Activated CD8-positive, alpha-beta memory T cell treated with anti-CD3 and anti-CD28 coated beads, Interleukin-2, amount 50 U/mL, for 1 hour (primary cell): Measurements from ENCODE around the gene TSPAN33.

ENCODE experiments used
- DNase-seq: peaks from one replicate; pipeline ENCODE4 v3.0.0-alpha.2; 2020; ENCODE audit errors: extremely low read depth

Gene TSPAN33

DNA sequence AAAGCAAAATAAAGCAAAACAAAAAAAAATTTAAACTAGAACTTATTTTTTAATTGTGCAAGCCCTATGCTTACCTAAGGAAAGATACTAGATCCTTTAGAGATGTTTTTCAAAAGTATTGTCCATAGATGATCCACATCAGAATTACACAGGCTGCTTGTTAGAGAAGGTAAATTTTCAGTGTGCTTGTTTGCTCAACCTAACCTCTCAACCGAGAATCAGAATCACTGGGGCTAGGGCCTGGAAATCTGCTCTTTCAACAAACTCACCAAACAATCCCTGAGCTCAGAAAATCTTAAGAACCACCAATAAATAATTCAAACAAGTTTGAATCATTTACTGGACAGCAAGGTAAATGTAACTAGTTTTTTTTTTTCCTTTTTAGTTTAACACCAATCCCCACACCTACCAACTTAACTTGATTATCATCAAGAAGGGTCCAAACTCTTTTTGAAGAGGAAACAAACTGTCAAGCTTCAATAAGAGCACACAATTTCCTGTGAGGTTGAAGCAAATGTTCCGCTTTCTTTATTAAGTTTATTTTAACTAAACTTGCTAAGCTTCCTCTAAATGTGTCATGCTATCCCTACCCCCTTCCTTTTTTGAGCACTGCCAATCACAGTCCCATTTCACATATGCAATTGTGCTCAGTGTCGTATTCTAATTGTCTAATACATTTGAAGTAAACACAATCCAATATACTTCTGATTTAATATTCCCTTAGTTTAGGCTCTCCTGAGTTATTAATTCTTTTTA is 7.4 kb upstream of the TSPAN33 start:
- DNase-seq = no peak

- no peak for DNase-seq
Measured at GRCh38 chr7:129143724-129144094, 798 bp upstream of the TSPAN33 start.

GRCh38 chr7:129144834-129145668 is 544 bp downstream of the TSPAN33 start:
- DNase-seq = no peak

DNA sequence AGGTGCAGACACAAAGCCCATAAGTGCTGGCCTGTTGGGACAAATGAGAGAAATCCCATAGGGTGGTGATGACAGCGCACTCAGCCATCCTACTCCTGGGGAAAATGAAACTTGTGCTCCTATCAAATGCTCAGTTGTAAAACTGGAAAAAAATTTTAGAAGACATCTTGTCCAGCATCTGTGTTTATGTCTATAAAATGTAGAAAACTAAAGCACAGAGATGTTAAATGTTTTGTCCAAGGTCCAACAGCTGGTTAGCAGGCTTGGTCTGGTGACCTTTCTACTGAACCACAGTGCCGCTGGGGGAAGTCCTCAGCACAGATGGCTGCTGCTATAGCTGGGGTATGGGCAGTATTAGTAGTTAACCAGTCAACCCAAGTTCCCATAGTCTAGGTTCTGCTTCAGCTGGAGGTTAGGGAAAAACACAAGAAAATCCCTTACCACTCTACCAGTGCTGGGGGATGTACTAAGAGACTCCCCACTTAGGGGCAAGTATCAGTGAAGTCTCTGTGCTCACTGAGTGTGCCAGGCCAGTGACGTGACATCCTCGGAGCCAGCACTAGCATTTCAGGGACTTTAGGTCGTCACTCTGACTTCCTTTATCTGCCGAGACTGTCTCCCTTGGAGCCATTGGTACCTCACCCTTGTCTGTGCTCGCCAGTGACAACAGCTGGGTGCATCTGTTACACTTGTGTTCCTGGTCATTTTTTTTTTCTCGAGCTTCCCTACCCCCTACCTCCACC is 1.9 kb downstream of the TSPAN33 start:
- no peak for DNase-seq

DNA sequence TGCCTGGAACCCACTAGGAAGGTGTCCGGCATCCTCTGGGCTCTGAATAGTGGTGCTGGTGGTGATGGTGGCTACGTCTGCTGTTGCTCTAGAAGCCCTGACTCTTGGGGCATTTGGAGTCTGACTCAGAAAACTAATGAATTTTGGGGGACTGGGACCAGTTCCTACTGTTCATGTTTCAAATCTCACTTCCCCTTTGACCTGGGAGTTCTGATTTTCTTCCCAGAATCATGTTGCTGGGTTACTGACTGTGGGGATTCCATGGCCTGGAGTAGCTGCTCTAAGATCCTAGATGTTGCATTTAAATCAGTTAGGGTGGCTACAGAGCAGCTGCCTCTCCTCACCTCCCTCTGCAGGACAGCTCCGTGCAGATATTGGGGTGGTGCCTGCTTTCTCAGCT is 3.2 kb downstream of the TSPAN33 start:
- no peak for DNase-seq

- DNase-seq = no peak
Measured at GRCh38 chr7:129149511-129149910, 5.0 kb downstream of the TSPAN33 start.

DNA sequence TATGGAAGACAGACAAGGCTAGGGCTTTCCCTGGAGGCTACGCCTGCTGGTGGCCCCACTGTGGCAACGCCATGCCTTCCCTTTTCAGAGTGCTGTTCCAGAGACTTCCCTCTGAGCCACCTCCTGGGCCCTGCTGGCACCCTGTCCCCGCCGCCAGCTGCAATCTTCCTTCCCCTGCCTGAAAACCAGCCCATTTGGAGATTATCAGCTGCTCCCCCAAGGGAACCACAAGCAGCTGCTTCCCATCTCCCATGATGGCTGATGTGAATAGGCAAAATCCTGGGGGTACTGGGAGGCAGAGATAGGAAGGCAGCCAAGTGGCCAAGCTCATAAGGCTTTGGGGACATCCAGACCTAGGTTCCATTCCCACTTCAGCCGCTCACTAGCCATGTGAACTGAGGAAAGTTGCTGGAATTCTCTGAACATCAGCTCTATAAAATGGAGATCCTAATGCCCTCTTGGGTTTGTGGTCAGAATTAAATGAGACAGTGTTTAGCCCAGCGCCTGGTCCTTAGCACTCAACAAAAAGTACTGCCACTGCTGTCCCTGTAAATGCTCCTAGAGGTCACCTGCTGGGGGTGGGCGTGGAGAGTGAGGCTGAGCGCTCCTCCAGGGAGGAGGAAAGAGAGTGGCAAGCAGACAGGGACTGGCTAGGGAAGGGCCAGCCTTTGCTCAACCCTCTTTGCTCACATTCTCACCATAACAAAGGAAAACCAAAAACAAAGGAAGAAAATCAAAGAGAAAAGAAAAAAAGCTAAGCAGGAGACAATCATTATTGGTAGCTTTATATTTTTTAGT is 5.9 kb downstream of the TSPAN33 start:
- no peak for DNase-seq

GRCh38 chr7:129157651-129158050 is 13.1 kb downstream of the TSPAN33 start:
- DNase-seq = no peak

GRCh38 chr7:129159539-129159938 is 15.0 kb downstream of the TSPAN33 start:
- no peak for DNase-seq

GRCh38 chr7:129160161-129160905 is 15.8 kb downstream of the TSPAN33 start:
- DNase-seq = no peak

GRCh38 chr7:129161524-129162225 is 17.2 kb downstream of the TSPAN33 start:
- no peak for DNase-seq

GRCh38 chr7:129162732-129163131 is 18.2 kb downstream of the TSPAN33 start:
- DNase-seq = no peak

DNA sequence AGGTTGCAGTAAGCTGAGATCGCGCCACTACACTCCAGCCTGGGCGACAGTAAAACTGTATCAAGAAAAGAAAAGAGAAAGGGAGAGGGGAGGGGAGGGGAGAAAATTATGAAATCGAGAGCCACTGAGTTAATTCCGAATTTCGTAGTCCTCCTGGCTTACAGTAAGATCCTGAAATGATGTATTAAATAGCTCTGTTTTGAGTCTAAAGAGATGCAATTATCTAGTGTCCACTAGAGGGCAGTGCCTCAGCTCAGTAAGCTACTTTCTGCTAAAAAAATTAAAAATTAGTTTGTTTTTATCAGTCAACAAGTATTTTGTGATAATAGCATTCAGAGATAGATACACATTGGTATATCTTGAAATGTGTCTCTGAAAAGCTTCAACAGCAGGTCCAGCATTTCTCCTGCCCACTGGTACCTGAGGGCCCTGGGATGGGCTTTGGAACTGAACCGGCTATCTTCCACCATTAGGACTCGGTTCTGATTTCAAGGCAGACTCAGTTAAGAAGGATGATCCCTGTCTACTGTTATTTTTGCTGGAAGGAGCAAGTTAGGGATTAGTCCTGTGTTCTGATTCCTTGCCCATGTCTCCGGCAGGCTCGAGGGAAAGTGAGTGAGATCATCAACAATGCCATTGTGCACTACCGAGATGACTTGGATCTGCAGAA is 19.5 kb downstream of the TSPAN33 start:
- no peak for DNase-seq

DNA sequence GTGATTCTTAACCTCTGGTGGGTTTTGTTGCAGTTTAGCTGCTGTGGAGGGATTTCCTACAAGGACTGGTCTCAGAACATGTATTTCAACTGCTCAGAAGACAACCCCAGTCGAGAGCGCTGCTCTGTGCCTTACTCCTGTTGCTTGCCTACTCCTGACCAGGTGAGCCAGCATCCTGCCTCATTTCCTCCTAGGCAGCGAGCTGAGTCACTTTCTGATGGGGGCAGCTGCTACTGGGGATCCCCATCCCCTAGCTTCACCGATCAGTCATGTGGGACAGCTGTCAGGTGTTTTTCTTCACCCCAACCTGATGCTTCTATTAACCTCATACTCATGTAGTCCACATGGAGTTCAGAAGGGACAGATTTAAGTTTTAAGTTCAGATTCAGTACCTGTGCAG is 22.2 kb downstream of the TSPAN33 start:
- no peak for DNase-seq

- DNase-seq = no peak
Measured at GRCh38 chr7:129167817-129168216, 23.3 kb downstream of the TSPAN33 start.

DNA sequence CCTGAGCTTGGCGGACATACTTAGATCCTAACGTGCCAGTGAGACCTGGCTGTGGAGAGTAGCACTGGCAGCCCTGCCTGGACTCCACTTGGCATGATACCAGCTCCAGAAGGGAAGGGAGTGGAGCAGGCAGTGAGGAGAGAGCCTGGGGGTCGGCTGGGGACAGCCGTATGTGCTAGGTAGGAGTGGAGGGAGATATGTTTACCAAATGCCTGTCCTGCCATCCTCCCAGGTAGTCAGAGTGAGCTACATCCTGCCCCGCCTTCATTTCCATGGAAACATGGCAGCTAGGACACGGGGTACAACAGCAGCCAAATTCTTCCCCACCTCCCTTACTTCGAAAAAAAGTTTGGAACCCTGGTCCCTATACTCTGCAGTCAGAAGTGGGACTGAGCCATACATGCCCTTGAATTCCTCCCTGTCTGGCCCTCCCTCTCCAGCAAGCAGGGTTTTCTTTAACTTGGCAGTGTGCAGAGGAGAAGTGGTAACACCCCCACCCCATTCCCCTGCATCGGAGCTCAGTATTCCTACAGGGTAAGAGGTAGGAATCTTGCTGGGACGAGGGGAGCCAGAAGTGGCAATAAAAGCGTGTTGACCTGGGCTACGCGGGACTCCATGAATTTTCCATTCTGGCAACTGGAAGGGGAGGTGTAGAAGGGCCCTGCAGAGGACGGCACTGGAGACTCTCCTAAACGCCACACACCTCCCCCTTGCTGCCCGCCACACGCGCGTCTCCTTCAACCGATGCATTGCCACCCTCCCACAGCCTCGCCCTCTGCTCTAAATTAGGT is 23.9 kb downstream of the TSPAN33 start:
- DNase-seq = no peak

DNA sequence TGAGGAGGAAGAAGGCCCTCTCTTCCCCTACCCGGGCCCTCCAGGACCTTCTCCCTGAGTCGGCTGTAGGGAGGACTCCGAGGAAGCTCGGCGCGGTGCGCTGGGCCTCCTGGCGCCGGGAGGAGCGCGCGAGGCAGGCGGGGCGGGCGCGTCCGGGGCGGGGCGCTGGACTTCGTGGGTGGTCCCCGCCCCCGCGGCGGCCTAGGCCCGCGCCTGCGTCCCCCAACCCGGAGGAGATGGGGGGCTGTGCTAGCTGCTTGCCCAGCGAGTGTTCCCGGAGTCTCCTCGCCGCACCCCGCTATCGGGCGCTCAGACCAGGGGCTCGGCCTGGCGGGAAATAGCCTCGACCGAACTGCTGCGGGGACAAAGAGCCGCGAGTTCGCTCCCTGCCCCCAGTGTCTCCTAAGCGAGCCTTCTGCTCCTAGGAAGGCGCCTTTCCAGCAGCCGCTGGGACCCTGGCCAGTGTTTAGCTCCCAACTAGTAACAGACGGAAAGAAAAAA is 24.7 kb downstream of the TSPAN33 start:
- DNase-seq = no peak

- no peak for DNase-seq
Measured at GRCh38 chr7:129169686-129170440, 25.4 kb downstream of the TSPAN33 start.
